Measurements from ENCODE around the gene MICALL2. TPM values are rescaled to one million over a fixed set of nuclear protein-coding genes. Genes with fewer than 3 reads are reported as not detected.

Gene MICALL2
- total RNA-seq, result 23.6 and 59.2 TPM in 2 replicates

GRCh38 chr7:1458683-1459511 lies at the start of gene MICALL2:
MICALL2 (minus strand) TSS chr7:1459470; CDS start chr7:1459326, 144 bp downstream.

DNA sequence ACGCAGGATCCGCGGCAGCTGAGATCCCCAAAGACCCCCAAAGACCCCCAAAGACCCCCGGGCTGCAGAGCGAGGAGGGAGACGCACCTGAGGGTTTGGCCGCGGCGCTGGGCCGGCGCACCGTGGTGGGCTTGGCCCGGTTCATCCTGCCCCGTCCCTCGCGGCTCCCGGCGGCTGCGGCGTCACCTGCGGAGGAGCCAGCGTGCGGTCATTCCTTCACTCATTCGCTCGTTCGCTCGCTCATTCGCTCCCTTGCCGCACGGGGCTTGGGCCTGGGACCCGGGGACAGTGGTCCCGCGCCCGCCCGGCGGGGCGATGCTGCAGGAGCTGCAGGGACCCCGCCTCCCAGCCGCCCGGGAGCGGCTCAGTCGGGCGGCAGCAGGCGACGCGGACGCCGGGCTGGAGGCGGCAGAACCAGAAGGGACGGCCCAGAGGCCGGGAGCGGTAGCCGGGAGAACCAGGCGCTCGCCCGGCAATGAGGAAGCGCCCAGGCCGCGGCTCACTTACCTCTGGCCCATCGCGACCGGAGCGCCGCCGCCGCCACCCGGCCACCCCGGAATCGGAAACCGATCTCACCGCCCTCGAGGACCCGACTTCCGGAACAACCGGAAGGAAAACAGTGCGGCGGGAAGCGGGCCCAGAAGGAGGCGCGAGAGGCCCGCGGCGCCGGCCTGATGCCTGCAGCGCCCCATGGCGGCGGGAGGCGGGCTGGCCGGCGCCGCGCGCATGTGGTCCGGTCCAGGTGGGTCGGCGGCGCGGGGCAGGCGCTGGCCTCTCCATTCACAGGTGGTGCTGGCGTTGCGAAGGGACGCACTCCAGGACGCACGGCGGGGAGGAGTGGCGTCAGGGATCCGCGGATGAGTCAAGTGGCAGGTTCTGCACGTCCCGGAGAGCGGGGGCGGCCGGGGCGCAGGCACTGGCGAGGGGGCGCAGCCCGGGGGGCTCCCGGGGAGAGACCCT lies 44.8 kb upstream of the MICALL2 start, which contains the start of gene INTS1:
Gene INTS1 (minus strand): TSS at position 574 of the 960 bp plus-strand sequence. CDS start 429 bp downstream, at position 145.

Other genes starting within 250 kb of the MICALL2 start
- not detected in 2 replicates for gene UNCX, start 226.6 kb downstream of the MICALL2 start, total RNA-seq
- 55.0 and 67.5 TPM in 2 replicates for gene INTS1, start 44.9 kb upstream of the MICALL2 start, total RNA-seq
- 10.3 and 16.9 TPM in 2 replicates for gene MAFK, start 71.2 kb upstream of the MICALL2 start, total RNA-seq
- gene TMEM184A, start 96.7 kb upstream of the MICALL2 start, total RNA-seq, result not detected in 2 replicates
- 11.7 and 22.1 TPM in 2 replicates for gene PSMG3, start 110.6 kb upstream of the MICALL2 start, total RNA-seq
- 1.7 and 7.6 TPM in 2 replicates for gene ELFN1, start 210.8 kb upstream of the MICALL2 start, total RNA-seq